NCI-H446 treated with DMSO at 0.1 percent for 48 hours (cell line): ENCODE measurements around the gene ABT1.

Experiments
- DNase-seq: peaks from one replicate; lab custom pipeline; 2025; lab: John Stamatoyannopoulos, UW

ABT1 gene

DNA sequence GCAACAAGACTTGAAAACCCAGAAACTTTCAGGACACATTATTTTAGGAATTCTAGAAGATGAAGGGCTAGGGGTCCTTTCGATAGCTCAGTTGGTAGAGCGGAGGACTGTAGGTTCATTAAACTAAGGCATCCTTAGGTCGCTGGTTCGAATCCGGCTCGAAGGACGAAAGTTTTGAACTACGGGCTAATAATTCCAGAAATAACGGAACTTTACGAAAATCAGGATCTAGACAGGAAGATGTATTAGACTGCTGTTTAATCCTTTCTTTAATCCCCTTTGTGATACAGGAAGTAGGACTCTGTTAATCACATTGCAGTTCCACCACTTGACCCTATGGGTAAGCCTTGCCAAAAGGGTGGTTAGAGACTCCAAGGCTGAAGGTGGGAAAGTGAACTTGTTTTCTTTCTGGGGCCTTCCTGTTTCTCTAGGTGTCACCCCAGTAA is 21.2 kb upstream of the ABT1 start:
- DNase-seq: peak; percentile 38

DNA sequence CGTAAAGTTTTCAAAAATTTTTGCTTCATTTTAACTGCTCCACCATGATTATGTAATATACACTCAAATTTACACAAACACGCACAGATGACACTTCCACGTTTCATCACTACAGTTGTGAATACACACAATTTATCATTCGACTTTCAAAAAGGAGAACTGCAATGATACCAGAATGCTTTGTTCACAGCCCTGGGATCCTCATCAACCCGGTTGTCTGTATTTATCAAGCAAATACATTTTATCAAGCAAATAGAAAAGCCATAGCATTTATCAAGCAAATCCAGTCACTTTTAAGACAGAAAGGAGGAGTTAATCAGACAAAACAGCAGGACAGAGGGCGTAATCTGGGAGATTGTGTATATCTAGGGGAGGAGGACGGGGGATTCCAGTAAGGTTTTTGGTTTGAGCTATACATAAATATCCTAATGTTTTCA is 20.3 kb upstream of the ABT1 start:
- DNase-seq: no peak

DNA sequence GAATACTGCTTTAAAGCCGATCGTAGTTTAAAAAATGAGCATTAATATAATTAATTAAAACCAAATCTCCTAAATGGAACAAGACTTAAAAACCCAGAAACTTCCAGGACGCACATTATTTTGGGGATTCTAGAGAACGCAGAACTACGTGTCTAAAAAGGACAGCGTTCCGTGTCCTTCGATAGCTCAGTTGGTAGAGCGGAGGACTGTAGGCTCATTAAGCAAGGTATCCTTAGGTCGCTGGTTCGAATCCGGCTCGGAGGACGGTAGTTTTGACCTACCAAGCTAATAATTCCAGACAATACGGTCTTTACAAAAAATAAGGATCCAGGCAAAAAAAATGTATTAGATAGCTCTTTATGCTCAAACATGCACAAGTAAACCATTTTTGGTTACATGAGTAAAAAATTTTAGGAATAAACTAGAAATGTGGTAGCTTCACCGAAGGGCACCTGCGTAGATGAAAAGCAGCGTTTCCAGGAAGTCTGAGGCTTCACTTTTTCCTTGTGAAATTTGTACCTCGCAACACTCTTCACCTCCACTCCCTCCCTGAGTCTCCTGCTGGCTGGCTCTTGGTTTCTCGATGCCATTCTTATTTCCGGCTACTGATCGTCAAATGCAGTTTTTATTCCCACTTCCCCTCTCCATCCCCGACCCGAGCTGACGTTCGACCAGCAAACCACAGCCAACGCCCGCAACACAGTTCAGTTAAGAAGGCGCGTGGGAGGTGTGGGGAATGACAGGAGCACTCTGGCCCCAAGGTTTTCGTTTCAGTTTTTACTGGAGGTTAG is 19.6 kb upstream of the ABT1 start:
- DNase-seq: peak; percentile 49

DNA sequence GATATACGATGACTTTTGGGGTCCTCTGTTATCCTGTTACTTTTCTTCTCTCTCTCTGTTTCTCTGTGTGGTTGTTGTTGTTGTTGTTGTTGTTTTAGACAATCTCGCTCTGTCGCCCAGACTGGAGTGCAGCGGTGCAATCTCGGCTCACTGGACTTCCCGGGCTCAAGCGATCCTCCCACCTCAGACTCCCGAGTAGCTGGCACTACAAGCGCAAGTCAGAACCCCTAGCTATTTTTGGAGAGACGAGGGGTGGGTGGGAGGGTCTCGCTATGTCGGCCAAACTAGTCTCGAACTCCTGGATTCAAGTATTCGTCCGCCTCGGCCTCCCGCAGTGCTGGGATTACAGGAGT is 19.1 kb upstream of the ABT1 start:
- DNase-seq: no peak

DNA sequence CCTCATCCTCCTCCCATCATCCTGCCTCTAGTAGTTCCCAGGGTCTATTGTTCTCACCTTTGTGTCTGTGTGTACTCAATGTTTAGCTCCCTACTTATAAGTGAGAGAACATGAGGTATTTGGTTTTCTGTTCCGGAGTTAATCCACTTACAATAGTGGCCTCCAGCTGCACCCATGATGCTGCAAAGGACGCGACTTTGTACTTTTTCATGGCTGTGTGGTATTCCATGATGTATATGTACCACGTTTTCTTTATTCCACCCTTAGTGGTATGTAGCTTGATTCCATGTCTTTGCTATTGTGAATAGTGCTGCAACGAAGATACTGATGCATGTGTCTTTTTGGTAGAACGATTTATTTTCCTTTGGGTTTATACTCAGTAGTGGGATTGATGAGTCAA is 18.5 kb upstream of the ABT1 start:
- DNase-seq: no peak

DNA sequence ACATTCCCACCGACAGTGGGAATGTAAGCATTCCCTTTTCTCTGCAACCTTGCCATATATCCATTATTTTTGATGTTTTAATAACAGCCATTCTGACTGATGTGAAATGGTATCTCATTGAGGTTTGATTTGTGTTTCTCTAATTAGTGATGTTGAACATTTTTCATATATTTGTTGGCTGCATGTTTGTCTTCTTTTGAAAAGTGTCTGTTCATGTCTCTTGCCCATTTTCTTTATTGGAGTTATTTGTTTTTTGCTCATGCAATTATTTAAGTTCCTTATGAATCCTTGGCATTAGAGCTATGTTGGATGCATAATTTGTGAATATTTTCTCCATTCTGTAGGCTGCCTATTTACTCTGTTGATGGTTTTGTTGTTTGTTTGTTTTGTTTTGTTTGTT is 18.0 kb upstream of the ABT1 start:
- DNase-seq: no peak

DNA sequence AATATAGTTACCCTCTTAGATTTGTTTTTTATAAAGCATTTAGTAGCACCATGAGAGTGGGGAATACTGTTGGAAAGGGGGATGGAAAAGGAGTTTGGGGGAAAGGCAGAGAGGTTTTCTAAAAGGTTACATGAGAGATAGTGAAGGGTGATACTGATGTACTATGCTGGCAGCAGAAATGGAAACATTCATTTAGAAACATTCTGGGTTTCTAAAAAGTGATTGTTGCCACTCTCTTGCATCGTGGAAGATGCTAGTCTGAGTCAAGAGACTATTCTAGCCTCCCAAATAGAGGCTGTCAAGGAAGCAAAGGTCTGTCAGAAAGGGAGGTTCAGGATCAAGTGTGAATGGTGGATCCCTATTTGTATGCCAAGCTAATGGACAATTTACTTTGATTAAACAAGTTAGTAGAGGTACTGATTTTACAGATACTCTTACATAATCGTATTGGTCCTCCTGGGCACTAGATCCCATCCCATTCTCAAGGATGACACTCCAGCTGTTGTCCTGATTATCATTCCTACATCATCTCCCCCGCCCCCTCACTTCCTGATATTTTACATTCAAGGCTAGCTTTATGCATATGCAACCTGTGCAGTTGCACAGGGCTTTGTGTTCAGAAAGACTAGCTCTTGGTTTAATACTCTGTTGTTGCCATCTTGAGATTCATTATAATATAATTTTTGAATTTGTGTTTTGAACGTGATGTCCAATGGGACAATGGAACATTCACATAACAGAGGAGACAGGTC is 15.4 kb upstream of the ABT1 start:
- no peak for DNase-seq

DNA sequence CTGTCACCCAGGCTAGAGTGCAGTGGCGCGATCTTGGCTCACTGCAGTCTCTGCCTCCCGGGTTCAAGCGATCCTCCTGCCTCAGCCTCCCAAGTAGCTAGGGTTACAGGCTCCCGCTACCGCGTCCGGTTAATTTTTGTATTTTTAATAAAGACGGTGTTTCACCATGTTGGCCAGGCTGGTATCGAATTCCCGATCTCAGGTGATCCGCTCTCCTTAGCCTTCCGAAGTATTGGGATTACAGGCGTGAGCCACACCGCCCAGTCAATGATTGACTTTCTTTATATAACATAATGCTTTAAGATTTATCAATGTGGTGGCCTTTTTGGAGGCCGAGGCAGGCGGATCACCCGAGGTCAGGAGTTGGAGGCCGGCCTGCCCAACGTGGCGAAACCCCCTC is 7.8 kb upstream of the ABT1 start:
- DNase-seq: no peak

DNA sequence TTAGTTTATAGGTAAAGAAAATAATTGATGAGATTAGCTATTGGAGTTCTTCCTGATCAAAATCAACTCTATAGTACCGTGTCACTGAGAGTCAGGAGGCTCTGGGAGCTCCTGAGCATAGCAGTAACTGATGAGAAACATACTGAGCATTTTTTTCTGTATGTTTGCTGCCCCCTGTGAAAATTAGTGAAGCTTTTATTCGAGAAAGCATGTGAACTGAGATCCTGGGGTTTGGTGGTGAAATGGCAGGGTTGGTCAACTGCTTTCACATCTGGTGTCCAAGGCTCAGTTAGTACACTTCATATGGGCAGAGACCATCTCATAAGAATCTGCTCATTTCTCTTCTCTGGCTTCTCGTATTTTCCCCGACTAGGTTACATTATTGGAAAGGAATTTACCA is 4.1 kb upstream of the ABT1 start:
- DNase-seq: peak; percentile 2

DNA sequence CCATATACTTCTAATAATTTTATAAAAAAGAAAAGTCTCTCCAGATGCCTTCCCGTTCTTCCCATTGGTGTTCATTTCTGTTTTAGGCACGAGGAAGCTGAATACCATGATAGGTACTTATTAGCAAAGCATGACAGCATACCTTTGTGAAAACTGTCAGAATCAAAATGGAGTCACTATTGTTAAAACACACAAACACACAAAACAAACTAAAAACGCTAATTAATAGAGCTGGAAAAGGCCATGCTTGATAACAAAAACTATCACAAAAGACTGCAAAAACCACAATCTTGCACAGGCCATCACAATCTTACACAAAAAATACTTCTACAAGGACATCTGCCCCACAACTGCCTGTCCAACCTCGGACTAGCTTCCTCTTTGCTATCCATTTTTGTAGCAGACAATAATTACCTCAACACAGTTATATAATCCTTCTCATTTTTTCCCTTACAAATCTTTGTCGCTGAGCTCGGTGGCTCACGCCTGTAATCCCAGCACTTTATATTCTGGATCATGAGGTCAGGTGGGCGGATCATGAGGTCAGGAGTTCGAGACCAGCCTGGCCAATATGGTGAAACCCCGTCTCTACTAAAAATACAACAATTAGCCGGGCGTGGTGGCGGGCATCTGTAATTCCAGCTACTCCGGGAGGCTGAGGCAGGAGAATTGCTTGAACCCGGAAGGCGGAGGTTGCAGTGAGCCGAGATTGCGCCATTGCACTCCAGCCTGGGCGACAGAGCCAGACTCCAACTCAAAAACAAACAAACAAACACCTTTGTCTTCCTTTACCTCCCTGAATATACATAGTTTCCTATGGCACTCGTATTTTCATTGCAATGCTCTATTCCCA is 3.2 kb upstream of the ABT1 start:
- DNase-seq: no peak

DNA sequence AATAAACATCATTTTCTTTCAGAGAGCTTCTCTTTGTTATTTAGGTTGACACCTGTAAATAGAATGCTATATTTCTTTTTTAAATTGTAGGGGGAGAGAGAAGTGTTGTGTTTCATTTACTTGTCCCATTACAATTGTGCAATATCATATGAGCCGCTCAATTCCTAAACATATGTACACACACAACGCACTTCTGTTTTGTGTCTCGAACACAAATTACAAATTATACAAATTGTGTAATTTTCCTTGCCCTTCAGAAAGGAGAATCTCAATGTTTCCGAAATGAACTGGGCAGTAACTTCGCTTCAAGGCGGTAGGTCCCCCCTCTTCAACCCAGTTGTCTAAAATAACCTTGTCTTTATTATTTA is 2.6 kb upstream of the ABT1 start:
- no peak for DNase-seq

DNA sequence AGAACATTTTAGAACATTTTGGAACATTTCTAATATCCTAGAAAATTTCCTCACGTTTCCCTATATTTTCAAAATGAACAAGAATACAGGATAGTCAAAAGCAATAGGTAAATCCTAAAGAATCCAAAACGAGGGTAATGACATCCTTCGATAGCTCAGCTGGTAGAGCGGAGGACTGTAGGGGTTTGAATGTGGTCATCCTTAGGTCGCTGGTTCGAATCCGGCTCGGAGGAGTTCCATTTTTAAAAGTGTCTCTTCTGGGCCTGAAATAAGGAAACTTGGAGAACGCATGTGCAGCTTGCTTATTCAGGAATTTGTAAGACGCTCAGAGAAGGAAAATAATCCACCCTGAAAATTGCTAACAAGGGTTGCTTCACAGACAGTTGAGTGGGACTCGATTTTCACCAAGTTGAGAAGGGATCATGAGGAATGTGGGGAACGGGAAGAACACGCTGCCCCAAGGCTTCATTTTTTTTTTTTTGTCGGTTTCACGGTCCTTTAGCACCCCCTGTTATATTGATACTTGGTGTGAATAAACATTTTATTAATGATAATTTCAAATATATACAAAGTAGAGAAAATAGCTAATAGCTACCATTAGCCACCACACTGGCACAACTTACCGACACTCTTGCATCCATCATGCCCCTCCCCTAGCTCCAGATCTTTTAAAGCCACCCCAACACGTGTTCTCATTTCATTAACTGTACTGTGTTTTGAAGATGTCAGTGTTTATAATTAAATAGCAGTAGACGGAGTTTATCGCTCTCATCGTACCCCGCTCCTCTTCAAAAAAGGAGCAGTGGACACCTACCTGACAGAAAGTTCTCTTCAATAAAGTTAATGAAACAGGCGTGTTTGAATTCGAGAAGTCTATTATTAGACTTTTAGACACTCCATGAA is 1.8 kb upstream of the ABT1 start:
- DNase-seq: peak; percentile 33

DNA sequence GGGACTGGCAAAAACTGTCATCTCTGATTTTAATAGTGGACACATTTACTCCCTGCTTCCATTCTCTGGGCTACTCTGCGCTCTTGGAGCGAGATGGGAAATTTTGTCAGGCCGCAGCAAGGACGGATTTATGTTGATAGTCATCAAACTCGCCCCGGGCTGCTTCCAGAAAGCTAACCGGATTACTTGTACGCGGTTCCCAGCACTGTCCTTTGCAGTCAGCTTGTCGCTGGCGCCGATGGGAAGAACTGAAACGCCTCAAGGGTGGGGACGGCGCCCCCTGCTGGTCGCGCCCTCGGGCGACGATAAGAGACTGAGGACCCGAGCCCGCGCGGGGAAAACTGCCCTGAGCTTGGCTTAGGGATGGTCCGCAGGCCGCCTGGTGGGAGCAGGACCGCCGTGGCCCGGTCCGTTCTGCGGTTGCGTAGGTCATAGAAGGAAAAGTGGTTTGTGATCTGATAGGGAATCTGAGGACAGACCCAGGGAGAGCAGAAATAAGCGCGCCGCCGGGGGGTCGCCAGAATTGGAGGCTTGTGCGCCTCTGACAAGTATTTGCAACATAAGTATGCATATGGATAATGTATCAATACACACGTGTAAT is 984 bp upstream of the ABT1 start:
- DNase-seq: peak; percentile 77

DNA sequence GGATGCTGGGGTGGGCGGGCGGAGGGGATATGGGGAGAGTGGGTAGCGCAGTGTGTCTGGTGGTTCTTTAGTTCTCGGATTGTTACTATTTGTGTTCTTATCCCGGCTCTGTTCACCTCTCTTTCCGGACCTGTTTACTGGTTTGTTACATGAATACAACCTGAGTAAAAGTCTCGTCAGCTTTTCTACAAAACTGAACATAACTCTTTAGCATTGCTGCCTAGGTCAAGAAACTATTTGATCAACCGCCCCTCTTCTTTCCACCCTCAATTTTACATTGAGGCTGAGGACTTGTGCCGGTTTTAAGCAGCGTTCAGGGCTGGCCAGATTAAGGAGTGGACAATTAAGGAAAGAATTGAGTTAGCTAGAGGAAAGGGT is 625 bp downstream of the ABT1 start:
- DNase-seq: no peak

DNA sequence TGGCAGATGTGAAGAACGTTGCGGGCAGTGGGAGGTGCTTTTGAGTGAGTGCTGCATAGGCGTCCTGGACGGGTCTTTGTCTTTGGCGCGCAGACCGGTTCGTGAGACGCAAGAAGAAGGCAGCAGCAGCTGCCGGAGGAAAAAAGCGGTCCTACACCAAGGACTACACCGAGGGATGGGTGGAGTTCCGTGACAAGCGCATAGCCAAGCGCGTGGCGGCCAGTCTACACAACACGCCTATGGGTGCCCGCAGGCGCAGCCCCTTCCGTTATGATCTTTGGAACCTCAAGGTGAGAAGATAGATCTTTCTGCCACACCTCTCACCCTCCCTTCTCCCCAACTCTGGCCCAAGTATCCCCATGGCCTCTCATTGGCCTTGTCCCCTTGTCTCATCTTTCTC is 1.1 kb downstream of the ABT1 start:
- DNase-seq: no peak

DNA sequence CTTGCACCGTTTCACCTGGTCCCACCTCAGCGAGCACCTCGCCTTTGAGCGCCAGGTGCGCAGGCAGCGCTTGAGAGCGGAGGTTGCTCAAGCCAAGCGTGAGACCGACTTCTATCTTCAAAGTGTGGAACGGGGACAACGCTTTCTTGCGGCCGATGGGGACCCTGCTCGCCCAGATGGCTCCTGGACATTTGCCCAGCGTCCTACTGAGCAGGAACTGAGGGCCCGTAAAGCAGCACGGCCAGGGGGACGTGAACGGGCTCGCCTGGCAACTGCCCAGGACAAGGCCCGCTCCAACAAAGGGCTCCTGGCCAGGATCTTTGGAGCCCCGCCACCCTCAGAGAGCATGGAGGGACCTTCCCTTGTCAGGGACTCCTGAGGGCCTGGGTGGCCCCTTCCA is 1.5 kb downstream of the ABT1 start:
- no peak for DNase-seq

DNA sequence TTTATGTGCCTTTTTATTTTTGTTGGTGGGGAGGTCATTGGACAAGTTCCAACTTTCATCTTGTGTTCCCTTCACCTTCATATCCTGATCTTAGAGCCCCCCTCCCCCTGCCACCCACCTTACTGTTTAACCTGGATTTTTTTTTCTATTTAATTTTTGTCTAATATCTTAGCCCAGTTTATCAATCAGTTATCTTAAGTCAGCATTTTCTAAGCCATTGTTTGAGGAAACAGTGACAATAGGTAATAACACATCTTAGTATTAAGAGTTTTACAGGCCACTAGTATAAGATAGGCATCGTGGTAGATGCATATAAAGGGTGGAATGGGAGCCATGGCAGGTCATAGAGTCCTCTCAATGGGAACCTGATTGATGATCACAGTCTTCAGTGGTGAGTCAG is 2.4 kb downstream of the ABT1 start:
- DNase-seq: no peak

DNA sequence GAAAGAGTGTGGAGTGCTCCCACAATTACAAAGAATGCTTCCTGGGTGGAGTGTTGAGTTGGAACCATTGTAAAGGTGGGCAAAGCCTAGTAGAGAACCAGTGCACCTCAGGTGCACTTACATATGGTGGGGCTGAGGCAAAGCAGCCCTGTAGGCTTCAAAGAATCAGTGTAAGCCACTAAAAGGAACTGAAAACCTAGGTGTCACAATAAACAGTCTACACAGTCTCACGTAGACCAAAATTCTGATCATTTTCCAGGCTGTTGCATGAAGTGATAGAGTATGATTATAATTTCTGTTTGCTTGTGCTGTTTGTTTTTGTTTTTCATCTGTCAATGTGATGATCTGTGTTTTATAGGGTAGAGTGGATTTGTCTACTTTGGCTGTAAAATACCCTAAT is 2.8 kb downstream of the ABT1 start:
- no peak for DNase-seq

DNA sequence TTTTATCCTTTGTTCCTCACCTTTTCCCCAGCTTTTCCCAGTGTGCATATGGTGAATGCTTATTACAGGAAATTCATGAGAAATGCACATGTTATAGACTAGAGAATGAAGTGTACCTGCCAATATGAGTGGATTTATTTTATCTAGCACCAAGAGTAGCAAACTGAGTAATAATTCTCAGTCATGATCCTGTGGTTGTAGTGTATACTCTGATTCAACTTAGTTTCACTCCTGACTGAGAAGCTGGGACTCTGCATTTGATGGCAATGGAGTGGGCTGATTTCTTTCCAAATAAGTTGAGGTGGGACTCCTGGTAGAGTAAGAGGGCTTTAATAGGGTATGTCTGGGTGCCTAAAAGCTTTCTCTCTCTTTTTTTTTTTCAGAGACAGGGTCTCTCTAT is 4.0 kb downstream of the ABT1 start:
- DNase-seq: no peak

DNA sequence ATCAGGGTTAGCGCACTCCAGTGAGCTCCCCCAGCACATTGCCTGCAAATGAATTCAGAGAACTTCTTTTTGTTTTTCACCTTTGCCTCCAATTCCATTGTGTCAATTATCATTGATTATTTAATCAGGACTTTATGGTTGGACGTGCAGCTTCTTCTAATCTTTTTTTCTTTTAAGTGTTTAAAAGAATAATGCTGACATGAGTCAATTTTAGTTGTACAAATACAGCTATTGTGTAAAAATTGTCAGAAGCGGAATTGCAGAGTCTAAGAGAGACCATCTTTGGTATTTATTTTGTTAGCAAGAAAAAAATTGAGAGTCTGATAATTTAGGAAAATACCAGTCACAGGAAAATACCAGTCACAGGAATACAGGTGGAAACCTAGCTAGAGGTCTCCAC is 5.5 kb downstream of the ABT1 start:
- DNase-seq: no peak

DNA sequence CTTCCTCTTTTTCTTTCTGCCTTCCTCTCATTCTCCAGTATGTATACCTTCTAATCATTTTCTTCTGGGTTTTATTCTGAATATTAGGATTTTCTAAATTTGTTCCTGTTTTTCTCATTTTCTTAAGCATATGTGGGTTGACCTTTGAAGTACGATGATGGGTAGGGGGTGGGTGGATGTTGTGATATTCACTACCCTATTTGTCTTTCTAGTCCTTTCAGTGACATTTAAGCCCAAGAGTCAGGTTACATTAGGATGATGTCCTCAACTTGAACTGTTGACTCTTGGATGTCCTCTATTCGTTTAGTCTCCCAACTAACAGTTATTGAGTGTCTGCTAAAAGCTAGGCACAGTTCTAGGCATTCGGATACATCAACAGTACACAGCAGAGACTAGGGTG is 7.3 kb downstream of the ABT1 start:
- no peak for DNase-seq
